ENCODE measurements around the gene EEF2KMT.
"Not testable (repeated sequence)": the region's sequence is repeated elsewhere in the genome, so short reads cannot be mapped to it uniquely, and the experiment has no call there.

The EEF2KMT gene

DNA sequence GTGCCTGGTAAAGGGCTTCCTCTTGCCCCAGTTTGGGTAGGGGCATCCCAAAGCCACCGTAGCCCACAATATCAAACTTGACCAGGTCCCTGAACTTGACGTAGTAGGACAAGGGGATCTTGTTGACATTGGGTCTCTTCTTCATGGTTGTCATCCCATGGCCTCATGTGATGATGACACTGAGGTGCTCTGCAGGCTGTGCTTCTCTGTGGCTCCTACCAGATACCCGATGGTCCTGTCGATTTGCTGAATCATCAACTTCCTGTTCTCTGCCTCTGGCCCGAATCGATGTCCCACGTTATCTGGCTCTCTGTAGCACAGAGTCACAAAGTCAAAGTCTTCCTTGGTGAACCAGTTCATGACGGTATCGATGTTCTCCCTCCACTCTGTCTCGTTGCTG lies 13.3 kb upstream of the EEF2KMT start:
- H3K36me3 ChIP-seq (ENCODE audit: control insufficient read depth, insufficient read depth, low read length); H3K4me3 ChIP-seq (ENCODE audit: insufficient read depth, low read depth, low read length); H3K9me3 ChIP-seq (ENCODE audit: control insufficient read depth, low read length); H3K27me3 ChIP-seq (ENCODE audit: control insufficient read depth, insufficient read depth, low read length, poor library complexity, severe bottlenecking); H3K4me1 ChIP-seq (ENCODE audit: control insufficient read depth, insufficient read depth, low read length); H3K27ac ChIP-seq (ENCODE audit: insufficient read depth, low read depth, low read length, poor library complexity, severe bottlenecking): not testable (repeated sequence)
- 94 to 95% methylated on average over 10 of the region's 10 CpGs for WGBS, 2 experiments

DNA sequence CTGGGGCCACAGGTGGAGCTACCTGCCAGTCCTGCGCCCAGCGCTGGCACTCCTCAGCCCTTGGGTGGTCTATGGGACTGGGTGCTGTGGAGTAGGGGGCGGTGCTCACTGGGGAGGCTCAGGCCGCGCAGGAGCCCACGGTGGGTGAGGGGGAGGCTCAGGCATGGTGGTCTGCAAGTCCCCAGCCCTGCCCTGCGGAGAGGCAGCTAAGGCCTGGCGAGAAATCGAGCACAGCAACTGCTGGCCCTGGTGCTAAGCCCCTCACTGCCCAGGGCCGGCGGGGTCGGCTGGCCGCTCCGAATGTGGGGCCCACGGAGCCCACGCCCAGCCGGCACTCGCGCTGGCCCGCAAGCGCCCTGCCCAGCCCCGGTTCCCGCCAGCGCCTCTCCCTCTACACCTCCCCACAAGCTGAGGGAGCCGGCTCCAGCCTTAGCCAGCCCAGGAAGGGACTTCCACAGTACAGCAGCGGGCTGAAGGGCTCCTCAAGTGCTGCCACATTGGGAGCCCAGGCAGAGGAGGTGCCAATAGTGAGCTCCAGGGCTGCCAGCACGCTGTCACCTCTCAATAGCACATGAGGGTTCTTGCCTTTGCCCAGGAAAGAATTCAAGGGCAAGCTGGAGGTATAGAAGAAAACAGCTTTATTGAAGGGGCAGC lies 11.0 kb upstream of the EEF2KMT start:
- H3K27ac ChIP-seq (ENCODE audit: insufficient read depth, low read depth, low read length, poor library complexity, severe bottlenecking): no peak overlapping the region
- H3K4me3 ChIP-seq (ENCODE audit: insufficient read depth, low read depth, low read length): no peak overlapping the region
- H3K36me3 ChIP-seq (ENCODE audit: control insufficient read depth, insufficient read depth, low read length): no peaks in the 10 kb centered on the region
- H3K4me1 ChIP-seq (ENCODE audit: control insufficient read depth, insufficient read depth, low read length): no peaks in the 10 kb centered on the region
- no peaks in the 10 kb centered on the region for H3K9me3 ChIP-seq (ENCODE audit: control insufficient read depth, low read length)
- H3K27me3 ChIP-seq (ENCODE audit: control insufficient read depth, insufficient read depth, low read length, poor library complexity, severe bottlenecking): no peaks in the 10 kb centered on the region
- WGBS, 2 experiments: 92 to 93% methylated on average over 27 of the region's 27 CpGs

DNA sequence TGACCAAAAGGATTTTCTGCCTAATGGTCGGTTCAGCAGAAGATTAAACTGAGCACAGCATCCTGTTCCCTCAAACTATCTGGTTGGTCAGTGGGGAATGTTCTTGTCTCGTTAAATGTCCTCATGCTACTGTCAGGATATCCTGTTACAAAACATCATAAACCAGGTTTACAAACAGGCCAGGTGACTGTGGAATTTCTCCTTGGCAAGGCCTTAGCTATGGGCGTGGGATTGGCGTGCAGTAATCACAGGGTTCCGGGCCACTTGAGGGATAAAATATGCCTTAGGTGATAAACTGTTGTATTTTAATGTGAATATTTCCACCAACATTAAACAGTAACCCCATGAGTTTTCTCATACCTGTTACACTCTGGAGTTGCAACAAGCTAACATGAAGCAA lies 7.4 kb upstream of the EEF2KMT start:
- not testable (repeated sequence) for H3K27me3 ChIP-seq (ENCODE audit: control insufficient read depth, insufficient read depth, low read length, poor library complexity, severe bottlenecking); H3K9me3 ChIP-seq (ENCODE audit: control insufficient read depth, low read length); H3K36me3 ChIP-seq (ENCODE audit: control insufficient read depth, insufficient read depth, low read length); H3K4me3 ChIP-seq (ENCODE audit: insufficient read depth, low read depth, low read length); H3K4me1 ChIP-seq (ENCODE audit: control insufficient read depth, insufficient read depth, low read length); H3K27ac ChIP-seq (ENCODE audit: insufficient read depth, low read depth, low read length, poor library complexity, severe bottlenecking)
- 90 to 97% methylated on average over 3 to 4 of the region's 5 CpGs for WGBS, 2 experiments

- WGBS, 2 experiments: 96 to 97% methylated on average over 9 of the region's 12 CpGs
- not testable (repeated sequence) for H3K27me3 ChIP-seq (ENCODE audit: control insufficient read depth, insufficient read depth, low read length, poor library complexity, severe bottlenecking); H3K27ac ChIP-seq (ENCODE audit: insufficient read depth, low read depth, low read length, poor library complexity, severe bottlenecking); H3K4me1 ChIP-seq (ENCODE audit: control insufficient read depth, insufficient read depth, low read length); H3K9me3 ChIP-seq (ENCODE audit: control insufficient read depth, low read length); H3K4me3 ChIP-seq (ENCODE audit: insufficient read depth, low read depth, low read length); H3K36me3 ChIP-seq (ENCODE audit: control insufficient read depth, insufficient read depth, low read length)
Measured at GRCh38 chr16:5103296-5104032, 5.9 kb upstream of the EEF2KMT start.

DNA sequence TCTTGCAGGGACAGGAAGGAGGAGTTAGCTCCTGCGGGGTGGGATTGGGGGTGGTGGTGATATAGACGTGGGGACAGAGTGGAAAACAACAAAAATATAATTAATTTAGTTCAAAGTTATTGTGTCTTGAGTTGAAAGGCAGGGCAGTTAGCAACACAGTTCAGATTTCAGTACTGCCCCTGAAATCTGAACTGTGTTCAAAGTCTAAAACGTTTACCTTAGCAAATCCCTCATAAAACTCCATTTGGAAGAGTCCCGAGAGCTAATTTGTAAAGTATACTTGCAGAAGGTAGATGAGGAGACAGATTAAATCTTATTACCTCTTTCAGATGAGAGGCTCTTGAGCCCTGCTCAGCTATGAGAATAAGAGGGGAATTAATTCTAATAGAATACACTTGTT lies 1.6 kb upstream of the EEF2KMT start:
- not testable (repeated sequence) for H3K27me3 ChIP-seq (ENCODE audit: control insufficient read depth, insufficient read depth, low read length, poor library complexity, severe bottlenecking); H3K4me3 ChIP-seq (ENCODE audit: insufficient read depth, low read depth, low read length); H3K27ac ChIP-seq (ENCODE audit: insufficient read depth, low read depth, low read length, poor library complexity, severe bottlenecking); H3K9me3 ChIP-seq (ENCODE audit: control insufficient read depth, low read length); H3K4me1 ChIP-seq (ENCODE audit: control insufficient read depth, insufficient read depth, low read length); H3K36me3 ChIP-seq (ENCODE audit: control insufficient read depth, insufficient read depth, low read length)
- WGBS, 2 experiments: 100% methylated on average over 1 of the region's 4 CpGs; no CpG with 5 or more reads in 1 of the 2 experiments

DNA sequence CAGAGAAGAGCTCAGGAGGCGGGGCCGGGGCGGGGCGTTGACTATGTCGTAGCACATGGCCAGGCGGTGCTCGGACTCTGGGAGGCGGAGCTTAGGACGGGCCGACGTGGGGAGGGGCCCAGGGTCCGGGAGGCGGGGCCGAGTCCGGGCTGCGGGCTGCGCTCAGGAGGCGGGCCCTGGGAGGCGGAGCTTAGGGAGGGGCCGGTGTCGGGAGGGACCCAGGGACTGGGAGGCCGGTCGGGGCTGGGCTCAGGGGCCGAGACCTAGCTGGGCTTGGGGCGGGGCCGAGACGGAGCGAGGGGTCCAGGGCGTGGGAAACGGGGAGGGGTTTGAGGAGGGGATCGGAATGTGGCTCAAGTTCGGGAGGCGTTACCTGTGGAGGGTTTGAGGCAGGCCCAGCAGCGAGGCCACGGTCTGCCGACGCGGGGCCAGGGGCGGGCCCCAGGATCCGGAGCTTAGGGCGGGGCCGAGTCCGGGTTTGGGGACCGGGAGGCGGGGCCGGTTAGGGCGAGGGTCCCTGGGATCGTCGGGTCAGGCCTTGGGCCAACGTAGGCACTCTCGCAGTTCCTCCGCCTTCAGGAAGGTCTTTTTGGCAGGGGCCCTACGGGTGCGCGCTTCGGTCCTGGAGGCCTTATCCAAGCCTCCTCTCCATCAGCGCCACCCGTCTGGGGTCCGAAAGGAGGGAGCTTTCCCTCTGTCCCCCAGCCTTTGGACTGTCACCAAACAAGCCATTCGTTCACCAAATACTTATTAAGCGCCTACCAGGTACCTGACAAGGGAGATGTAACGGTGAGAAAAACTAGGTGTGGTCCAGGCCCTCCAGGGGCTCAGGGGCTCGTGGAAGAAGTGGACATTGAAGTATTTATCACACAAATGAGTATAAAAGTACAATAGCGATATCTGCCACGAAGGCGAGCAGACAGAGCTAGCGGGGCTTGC lies 895 bp upstream of the EEF2KMT start:
- H3K4me3 ChIP-seq (ENCODE audit: insufficient read depth, low read depth, low read length): peak overlapping the region; percentile 37
- WGBS, 2 experiments: 1% methylated on average over 42 to 53 of the region's 67 CpGs
- H3K27me3 ChIP-seq (ENCODE audit: control insufficient read depth, insufficient read depth, low read length, poor library complexity, severe bottlenecking); H3K9me3 ChIP-seq (ENCODE audit: control insufficient read depth, low read length); H3K4me1 ChIP-seq (ENCODE audit: control insufficient read depth, insufficient read depth, low read length); H3K36me3 ChIP-seq (ENCODE audit: control insufficient read depth, insufficient read depth, low read length); H3K27ac ChIP-seq (ENCODE audit: insufficient read depth, low read depth, low read length, poor library complexity, severe bottlenecking): not testable (repeated sequence)

DNA sequence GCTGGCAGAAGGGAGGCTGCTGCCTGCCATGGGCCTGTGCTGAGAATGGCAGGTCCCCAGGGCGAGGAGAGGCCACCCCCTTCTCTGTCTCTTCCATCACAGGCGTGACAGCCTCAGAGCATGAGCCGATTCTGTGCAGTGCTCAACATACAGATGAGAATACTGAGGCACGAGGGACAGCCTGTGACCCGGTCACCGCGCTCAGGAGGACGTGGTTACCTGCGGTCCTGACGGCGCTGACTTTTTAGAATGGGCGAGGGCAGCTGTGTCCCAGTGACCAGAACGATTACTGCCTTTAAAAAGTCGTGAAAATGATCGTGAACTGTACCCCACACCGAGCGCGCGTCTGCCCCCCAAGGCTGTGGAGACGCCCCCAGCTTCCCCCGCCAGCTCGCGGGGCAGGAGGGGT lies 530 bp downstream of the EEF2KMT start:
- not testable (repeated sequence) for H3K4me1 ChIP-seq (ENCODE audit: control insufficient read depth, insufficient read depth, low read length); H3K36me3 ChIP-seq (ENCODE audit: control insufficient read depth, insufficient read depth, low read length); H3K9me3 ChIP-seq (ENCODE audit: control insufficient read depth, low read length); H3K27me3 ChIP-seq (ENCODE audit: control insufficient read depth, insufficient read depth, low read length, poor library complexity, severe bottlenecking)
- peak overlapping the region; percentile 36 for H3K27ac ChIP-seq (ENCODE audit: insufficient read depth, low read depth, low read length, poor library complexity, severe bottlenecking)
- WGBS, 2 experiments: 0 to 1% methylated on average over 23 of the region's 23 CpGs
- H3K4me3 ChIP-seq (ENCODE audit: insufficient read depth, low read depth, low read length): peak overlapping the region; percentile 65

DNA sequence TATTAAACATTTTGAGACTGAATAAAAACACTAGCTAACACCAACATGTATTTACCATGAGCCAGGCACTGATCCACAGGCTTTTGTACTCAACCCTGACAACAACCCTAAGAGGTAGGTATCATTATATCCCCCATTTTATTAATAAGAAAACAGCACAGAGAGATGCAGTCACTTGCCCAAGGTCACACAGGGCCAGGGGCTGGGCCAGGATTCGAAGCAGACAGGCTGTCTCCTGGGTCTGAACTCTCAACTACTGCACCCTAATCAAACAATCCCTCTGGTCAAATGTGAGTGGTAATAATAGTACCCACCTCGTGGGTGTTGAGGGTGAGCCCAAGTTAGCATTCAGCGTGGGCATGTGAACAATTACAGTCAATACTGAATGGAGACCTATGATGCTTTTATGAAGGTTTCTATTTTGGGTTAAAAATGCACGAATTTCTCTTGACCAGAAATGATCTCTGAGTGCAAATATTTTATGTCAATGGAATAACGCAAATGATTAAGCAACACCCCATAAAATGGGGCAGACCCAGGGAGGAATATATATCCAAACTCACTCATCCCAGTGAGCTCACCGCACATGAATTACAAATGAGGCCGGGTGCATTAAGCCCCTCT lies 1.0 kb downstream of the EEF2KMT start:
- WGBS, 2 experiments: 31 to 33% methylated on average over 4 to 5 of the region's 7 CpGs
- H3K4me3 ChIP-seq (ENCODE audit: insufficient read depth, low read depth, low read length): peak overlapping the region; percentile 65
- H3K27ac ChIP-seq (ENCODE audit: insufficient read depth, low read depth, low read length, poor library complexity, severe bottlenecking); H3K27me3 ChIP-seq (ENCODE audit: control insufficient read depth, insufficient read depth, low read length, poor library complexity, severe bottlenecking); H3K4me1 ChIP-seq (ENCODE audit: control insufficient read depth, insufficient read depth, low read length); H3K36me3 ChIP-seq (ENCODE audit: control insufficient read depth, insufficient read depth, low read length); H3K9me3 ChIP-seq (ENCODE audit: control insufficient read depth, low read length): not testable (repeated sequence)

DNA sequence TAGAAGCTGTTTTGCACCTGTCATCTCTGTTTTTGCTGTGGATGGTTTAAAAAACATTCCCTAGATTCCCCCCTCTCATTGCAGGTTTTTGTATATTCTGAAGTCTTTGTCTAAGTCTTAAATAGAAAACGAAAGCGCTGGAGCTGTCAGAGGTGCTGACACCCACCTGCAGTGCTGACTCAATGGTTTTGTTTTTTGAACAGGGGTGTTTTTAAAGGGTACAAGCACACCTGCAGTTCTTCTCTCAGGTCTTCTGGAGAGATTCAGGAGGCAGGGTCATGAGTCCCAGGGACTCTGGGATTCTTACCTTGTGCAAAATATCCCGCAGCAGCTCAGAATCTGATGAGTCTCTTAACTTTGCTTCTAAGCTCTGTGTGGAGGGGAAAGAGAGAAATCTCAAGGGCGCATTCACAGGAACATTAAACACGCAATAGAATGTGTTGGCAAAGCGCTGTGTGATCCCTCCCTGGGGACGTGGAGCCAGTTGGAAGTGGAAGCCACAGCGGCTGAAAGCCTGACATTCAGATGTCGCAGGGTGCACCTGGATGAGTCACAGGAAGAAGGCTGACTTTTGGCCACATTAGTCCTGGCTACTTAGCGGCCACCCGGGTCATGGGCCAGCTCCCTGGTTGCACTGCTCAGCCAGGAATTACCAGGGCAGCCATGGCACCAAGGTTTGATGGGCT lies 2.3 kb downstream of the EEF2KMT start:
- not testable (repeated sequence) for H3K4me3 ChIP-seq (ENCODE audit: insufficient read depth, low read depth, low read length); H3K36me3 ChIP-seq (ENCODE audit: control insufficient read depth, insufficient read depth, low read length); H3K27me3 ChIP-seq (ENCODE audit: control insufficient read depth, insufficient read depth, low read length, poor library complexity, severe bottlenecking); H3K4me1 ChIP-seq (ENCODE audit: control insufficient read depth, insufficient read depth, low read length); H3K9me3 ChIP-seq (ENCODE audit: control insufficient read depth, low read length); H3K27ac ChIP-seq (ENCODE audit: insufficient read depth, low read depth, low read length, poor library complexity, severe bottlenecking)
- WGBS, 2 experiments: 69% methylated on average over 11 of the region's 11 CpGs
